Choroid plexus epithelial cell (primary cell): ENCODE measurements around the gene PPP1R13L.

Source experiments
- DNase-seq: peaks from one replicate; pipeline ENCODE4 v3.0.0-alpha.2; 2010; ENCODE audit warnings: low read depth
- H3K4me3 ChIP-seq: 2 replicates; pipeline ENCODE4 v1.5.1; 2011; ENCODE audit warnings: low read depth, mild to moderate bottlenecking, control low read depth, low read length, moderate library complexity
- CTCF ChIP-seq: conservative IDR thresholded peaks from 2 replicates; pipeline ENCODE4 v1.5.1; 2011; ENCODE audit warnings: low read depth, mild to moderate bottlenecking, control low read depth, inconsistent platforms, low read length, moderate library complexity

The PPP1R13L gene

DNA sequence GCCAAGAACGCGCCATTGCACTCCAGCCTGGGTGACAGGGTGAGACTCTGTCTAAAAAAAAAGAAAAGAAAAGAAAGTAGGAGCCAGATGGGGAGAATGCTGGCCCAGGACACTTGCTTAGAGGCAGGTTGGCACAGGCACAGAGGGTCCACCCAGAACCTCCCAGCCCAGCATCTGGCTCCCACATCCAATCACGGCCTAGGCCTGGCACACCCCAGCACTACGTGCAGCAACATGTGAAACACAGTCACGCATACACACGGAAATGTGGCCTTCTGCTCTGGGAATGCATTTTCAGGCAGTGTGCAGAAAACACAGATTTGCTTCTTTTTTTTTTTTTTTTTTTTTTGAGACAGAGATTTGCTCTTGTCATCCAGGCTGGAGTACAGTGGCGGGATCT, 42.1 kb upstream of the PPP1R13L start:
- no peak overlapping the region for H3K4me3 ChIP-seq
- TF ChIP-seq CTCF, result no peak
- DNase-seq, result no peak

DNA sequence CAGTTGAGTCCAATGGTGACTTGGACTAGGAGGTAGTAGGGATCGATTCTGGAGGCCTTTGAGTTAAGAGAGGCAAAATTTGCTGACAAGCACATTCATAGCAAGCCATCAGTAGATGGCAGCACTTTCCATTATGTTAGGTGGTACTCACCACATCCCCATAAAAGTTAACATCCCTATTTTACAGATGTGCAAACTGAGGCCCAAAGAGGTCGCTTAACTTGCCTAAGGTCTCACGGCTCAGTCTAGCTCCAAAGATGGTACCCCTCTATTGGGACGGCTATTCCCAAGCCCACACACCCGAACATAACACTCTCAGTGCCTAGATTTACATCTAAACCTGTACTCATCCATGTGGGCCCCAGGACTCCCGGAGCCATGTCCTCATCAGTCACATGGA, 41.4 kb upstream of the PPP1R13L start:
- H3K4me3 ChIP-seq, result no peak overlapping the region
- DNase-seq, result peak; percentile 71
- TF ChIP-seq CTCF, result peak; percentile 58

GRCh38 chr19:45445139-45445538, 40.3 kb upstream of the PPP1R13L start:
- no peak for DNase-seq
- H3K4me3 ChIP-seq, result no peak overlapping the region
- no peak for TF ChIP-seq CTCF

DNA sequence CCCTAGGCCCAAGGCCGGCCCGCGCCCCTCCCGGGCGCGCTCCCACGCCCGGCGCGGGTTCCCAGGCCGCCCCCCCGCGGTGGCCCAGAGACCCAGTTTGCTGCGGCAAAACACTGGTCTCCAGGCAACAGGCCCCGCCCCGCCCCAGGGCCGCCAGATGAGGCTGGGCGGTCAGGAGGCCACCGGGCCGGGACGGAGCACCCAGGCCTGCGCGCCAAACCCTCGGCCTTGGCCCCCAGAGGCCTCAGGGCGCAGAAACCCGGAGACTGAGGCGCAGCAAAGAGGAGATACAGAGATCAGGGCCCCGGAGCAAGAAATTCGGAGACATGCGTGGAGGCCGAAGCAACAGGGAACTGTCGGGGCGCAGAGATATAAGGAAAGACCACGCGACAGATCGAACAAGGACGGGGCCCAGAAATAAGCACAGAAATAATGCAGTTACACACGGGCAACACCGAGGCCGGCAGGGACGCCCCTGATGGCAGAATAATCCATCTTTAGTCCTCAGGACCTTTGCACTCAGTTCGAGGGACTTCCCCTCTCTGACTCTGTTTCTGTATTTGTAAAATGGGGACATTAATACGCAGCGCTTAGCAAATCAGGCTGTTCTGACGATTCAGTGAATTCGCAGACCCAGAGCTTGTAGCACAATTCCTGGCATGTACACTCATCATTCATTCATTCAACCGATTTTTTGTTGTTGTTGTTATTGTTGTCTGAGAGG, 39.6 kb upstream of the PPP1R13L start:
- DNase-seq, result peak; percentile 88
- peak overlapping the region; percentile 17 for H3K4me3 ChIP-seq
- no peak for TF ChIP-seq CTCF

GRCh38 chr19:45443462-45444317, 38.8 kb upstream of the PPP1R13L start:
- peak overlapping the region; percentile 53 for H3K4me3 ChIP-seq
- peak; percentile 82 for DNase-seq
- no peak for TF ChIP-seq CTCF

DNA sequence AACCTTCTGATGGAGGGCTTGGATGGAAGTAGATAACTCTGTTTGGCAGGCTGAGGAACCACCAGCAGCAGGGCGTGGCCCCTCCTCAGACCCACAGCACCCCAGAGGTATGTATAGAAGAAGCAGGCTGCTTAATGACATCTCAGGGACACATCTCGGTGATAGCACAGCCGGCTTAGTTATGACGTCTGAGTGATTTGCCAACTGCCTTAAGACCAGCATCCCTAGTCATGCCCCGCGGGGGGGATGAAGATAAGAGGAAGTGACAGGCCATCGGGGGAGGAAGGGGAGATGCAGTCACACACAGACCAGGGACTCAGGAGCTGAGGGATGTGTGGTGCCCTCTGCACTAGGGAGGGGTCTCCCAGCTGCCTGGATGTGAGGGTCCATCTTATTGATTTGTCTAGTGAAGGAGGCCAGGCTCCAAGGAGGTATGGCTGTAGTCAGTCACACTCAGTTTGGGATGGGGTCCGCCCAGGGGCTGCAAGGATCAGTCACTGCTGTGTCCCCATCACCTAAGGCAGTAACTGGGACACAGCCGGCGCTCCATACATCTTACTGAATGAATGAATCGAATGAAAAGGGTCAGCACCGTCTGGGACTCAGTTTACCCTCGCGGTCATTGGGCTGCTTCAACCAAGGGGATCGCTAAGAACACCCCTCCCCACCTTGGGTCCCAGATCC, 38.1 kb upstream of the PPP1R13L start:
- peak; percentile 61 for DNase-seq
- no peak for TF ChIP-seq CTCF
- H3K4me3 ChIP-seq, result peak overlapping the region; percentile 53
